ENCODE data around the gene MAK. TPM values are rescaled to one million over a fixed set of nuclear protein-coding genes. Genes with fewer than 3 reads are reported as not detected.
"Not testable (repeated sequence)": the region's sequence is repeated elsewhere in the genome, so short reads cannot be mapped to it uniquely, and the experiment has no call there.

The MAK gene
- total RNA-seq, 1 experiment from 2014 or later, result not detected

DNA sequence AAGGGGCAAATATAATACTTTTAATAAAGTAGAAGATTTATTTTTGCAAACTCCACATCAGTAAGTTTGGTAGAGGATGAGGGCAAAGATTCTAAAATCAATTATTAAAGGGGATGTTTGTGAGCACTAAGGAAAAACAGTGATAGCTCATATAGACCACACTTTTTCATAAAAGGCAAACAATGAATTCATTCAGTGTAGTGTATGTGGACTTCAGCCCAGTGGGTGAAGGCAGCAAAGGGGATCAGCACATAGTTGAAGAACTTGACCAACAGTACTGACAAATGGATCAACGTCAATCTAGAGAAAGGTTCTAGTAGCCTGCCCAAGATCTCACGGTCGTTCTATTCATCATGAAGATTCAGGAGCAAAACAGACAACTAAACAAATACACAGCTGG, 45.3 kb downstream of the MAK start:
- peaks cover 16% of the 10 kb centered on the region for H3K4me1 ChIP-seq (replicated peaks)
- no peaks in the 10 kb centered on the region; the same call in 1 of the 2 replicates for H3K36me3 ChIP-seq
- no peaks in the 10 kb centered on the region; the same call in 1 of the 2 replicates for H3K9me3 ChIP-seq (replicated peaks)
- H3K27me3 ChIP-seq (replicated peaks), result no peaks in the 10 kb centered on the region
- no peak for DNase-seq (ENCODE audit: low read depth in 1 of 2, low spot score in 2 of 2)
- no peak overlapping the region for H3K4me3 ChIP-seq
- H3K27ac ChIP-seq, result no peak overlapping the region

DNA sequence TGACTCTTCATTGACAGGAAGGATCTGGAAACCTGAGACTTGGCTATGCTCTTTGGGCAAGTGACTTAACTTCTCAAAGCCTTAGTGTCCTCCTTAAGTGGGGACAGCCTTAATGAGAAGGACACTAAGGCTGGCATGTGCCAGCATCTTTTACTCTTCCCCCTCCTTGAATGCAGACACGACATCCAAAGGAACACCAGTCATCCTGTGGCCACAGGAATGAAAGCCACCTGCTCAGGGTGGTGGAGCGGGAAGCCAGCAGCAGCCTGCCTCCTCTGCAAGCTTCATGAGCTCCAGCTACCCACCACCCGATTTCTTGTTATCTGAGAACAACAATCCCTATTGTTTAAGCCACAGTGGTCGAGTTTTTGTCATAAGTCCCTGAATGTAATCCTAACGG, 46.2 kb downstream of the MAK start:
- no peak overlapping the region for H3K27ac ChIP-seq
- no peak for DNase-seq (ENCODE audit: low read depth in 1 of 2, low spot score in 2 of 2)
- H3K27me3 ChIP-seq (replicated peaks), result no peaks in the 10 kb centered on the region
- peaks cover 16% of the 10 kb centered on the region for H3K4me1 ChIP-seq (replicated peaks)
- no peaks in the 10 kb centered on the region; the same call in 1 of the 2 replicates for H3K9me3 ChIP-seq (replicated peaks)
- no peak overlapping the region for H3K4me3 ChIP-seq
- H3K36me3 ChIP-seq, result no peaks in the 10 kb centered on the region; the same call in 1 of the 2 replicates

DNA sequence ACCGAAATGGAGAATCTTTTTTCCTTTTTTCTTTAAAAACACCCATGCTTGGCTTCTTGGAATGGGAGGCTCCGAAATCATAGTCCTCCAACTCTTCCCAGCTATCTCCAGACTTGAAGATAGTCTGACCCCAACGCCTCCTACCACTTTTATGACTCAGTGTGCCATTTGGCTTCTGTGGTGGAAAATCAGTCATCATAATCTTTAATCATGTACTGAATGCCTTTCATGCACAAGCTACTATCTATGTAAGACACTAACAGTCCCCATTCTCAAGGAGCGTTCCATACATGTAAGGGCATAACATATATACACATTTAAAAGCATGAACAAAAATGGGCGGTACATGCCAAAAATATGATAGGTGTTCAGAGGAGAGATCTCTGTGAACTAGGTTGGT, 46.7 kb downstream of the MAK start:
- Histone ChIP-seq H3K4me3 (no peak overlapping the region), H3K4me1 (replicated peaks) (peaks cover 16% of the 10 kb centered on the region), H3K27ac (no peak overlapping the region), H3K27me3 (replicated peaks) (no peaks in the 10 kb centered on the region), H3K36me3 (no peaks in the 10 kb centered on the region; the same call in 1 of the 2 replicates), H3K9me3 (replicated peaks) (no peaks in the 10 kb centered on the region; the same call in 1 of the 2 replicates)
- DNase-seq (ENCODE audit: low read depth in 1 of 2, low spot score in 2 of 2), result no peak

DNA sequence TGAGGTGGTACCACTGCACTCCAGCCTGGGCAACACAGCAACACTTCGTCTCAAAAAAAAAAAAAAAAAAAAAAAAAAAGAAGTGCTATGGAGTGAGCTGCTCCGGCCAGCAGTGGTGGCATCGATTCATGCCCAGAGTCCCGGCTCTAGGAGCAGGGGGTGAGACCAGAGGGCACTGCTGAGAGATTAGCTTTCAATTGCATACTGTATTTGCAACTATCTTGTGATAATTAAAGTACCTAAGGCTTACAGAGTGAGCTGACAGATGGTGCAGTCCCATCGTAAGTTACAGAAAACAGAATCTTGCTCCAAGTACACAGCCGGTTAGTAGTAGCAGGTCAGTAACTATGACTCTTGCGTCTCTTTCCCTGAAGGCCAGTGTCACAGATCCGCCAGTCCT, 59.3 kb downstream of the MAK start:
- no peaks in the 10 kb centered on the region for H3K27me3 ChIP-seq (replicated peaks)
- H3K36me3 ChIP-seq, result peaks cover 12% of the 10 kb centered on the region
- DNase-seq (ENCODE audit: low read depth in 1 of 2, low spot score in 2 of 2), result no peak
- H3K4me1 ChIP-seq (replicated peaks), result no peaks in the 10 kb centered on the region
- H3K27ac ChIP-seq, result no peak overlapping the region
- no peaks in the 10 kb centered on the region for H3K9me3 ChIP-seq (replicated peaks)
- H3K4me3 ChIP-seq, result no peak overlapping the region

GRCh38 chr6:10778230-10778629, 60.1 kb downstream of the MAK start:
- Histone ChIP-seq H3K27ac (no peak overlapping the region), H3K9me3 (replicated peaks) (no peaks in the 10 kb centered on the region), H3K4me1 (replicated peaks) (no peaks in the 10 kb centered on the region), H3K36me3 (peaks cover 12% of the 10 kb centered on the region), H3K4me3 (no peak overlapping the region), H3K27me3 (replicated peaks) (no peaks in the 10 kb centered on the region)
- no peak for DNase-seq (ENCODE audit: low read depth in 1 of 2, low spot score in 2 of 2)

GRCh38 chr6:10771371-10771894, 66.9 kb downstream of the MAK start:
- peaks cover 14% of the 10 kb centered on the region for H3K36me3 ChIP-seq
- H3K9me3 ChIP-seq (replicated peaks), result no peaks in the 10 kb centered on the region
- no peak for DNase-seq (ENCODE audit: low read depth in 1 of 2, low spot score in 2 of 2)
- no peaks in the 10 kb centered on the region for H3K27me3 ChIP-seq (replicated peaks)
- H3K4me1 ChIP-seq (replicated peaks), result no peaks in the 10 kb centered on the region
- no peak overlapping the region for H3K27ac ChIP-seq
- H3K4me3 ChIP-seq, result no peak overlapping the region

DNA sequence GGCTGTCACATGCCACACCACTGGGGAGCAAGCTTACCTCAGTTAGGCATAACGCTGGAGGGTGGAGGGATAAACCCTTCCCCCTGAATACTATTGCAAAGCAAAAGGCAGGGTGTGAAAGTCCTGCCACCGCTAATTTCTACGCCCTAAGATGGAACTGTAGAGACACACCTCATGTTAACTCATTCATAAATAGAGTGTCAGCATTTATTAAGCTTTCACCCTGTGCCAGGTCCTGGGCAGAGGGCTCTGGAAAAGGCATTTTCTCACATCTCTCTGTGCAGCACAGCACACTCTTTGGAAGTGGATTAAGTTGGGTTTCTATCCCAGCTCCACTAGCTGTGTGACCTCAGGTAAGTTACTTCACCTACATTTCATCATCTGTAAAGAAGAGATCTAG, 68.9 kb downstream of the MAK start:
- DNase-seq (ENCODE audit: low read depth in 1 of 2, low spot score in 2 of 2), result no peak
- Histone ChIP-seq H3K4me3 (no peak overlapping the region), H3K27me3 (replicated peaks) (no peaks in the 10 kb centered on the region), H3K36me3 (peaks cover 9% of the 10 kb centered on the region), H3K27ac (no peak overlapping the region), H3K9me3 (replicated peaks) (no peaks in the 10 kb centered on the region), H3K4me1 (replicated peaks) (no peaks in the 10 kb centered on the region)

DNA sequence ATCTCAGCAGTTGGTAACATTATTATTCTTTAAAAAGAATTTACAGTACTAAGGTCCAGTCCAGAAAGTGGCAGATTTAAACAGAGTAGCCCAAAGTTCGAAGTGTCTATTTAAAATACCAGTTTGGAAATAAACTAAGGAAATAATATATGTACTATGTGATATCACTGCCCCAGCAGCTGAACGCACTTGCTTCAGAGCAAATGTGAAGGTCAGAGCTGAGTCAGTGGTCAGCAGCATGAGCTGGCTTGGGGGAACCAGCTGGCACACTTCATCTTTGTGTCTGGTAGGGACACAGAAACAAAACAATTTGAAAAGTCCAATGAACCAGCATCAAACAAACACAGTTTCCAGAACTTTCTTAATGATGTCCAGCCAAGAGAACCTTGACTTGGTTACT, 75.3 kb downstream of the MAK start:
- no peaks in the 10 kb centered on the region for H3K27me3 ChIP-seq (replicated peaks)
- H3K4me1 ChIP-seq (replicated peaks), result peaks cover 25% of the 10 kb centered on the region
- H3K4me3 ChIP-seq, result no peak overlapping the region
- no peaks in the 10 kb centered on the region for H3K9me3 ChIP-seq (replicated peaks)
- DNase-seq (ENCODE audit: low read depth in 1 of 2, low spot score in 2 of 2), result no peak
- peaks cover 34% of the 10 kb centered on the region for H3K36me3 ChIP-seq
- no peak overlapping the region for H3K27ac ChIP-seq

- peaks cover 60% of the 10 kb centered on the region for H3K36me3 ChIP-seq
- peaks cover 27% of the 10 kb centered on the region for H3K4me1 ChIP-seq (replicated peaks)
- H3K4me3 ChIP-seq, result no peak overlapping the region
- H3K9me3 ChIP-seq (replicated peaks), result no peaks in the 10 kb centered on the region
- DNase-seq (ENCODE audit: low read depth in 1 of 2, low spot score in 2 of 2), result peak; percentile 55 to 68
- H3K27me3 ChIP-seq (replicated peaks), result no peaks in the 10 kb centered on the region
- H3K27ac ChIP-seq, result peak overlapping the region; percentile 30
Observed at GRCh38 chr6:10759884-10760329, 78.4 kb downstream of the MAK start.

GRCh38 chr6:10759312-10759839, 79.0 kb downstream of the MAK start:
- H3K4me1 ChIP-seq (replicated peaks), result peaks cover 27% of the 10 kb centered on the region

DNA sequence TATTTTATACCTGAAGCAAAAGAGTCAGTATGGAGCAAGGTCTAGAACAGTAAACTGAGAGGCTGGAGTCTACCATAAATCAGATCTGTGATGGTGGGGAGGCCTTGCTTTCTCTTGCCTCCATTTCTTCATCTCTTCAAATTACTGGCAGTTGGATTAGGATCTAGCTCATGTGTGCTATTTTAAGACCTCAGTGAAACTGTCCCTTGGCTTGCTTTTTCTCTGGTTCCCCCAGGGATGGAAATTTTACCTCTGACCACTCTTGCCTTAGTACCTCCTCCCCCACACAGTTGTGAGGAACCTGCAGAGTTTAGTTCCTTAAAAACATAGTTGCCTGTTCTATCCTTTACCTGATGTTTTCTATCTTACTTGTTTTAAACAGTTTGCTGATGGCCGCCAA, 82.3 kb downstream of the MAK start:
- Histone ChIP-seq H3K27me3 (replicated peaks) (no peaks in the 10 kb centered on the region), H3K4me3 (no peak overlapping the region), H3K4me1 (replicated peaks) (peaks cover 27% of the 10 kb centered on the region), H3K9me3 (replicated peaks) (no peaks in the 10 kb centered on the region), H3K27ac (no peak overlapping the region), H3K36me3 (peaks cover 77% of the 10 kb centered on the region)
- DNase-seq (ENCODE audit: low read depth in 1 of 2, low spot score in 2 of 2), result no peak

More at GRCh38 chr6:10759312-10759839, 79.0 kb downstream of the MAK start:
- DNase-seq (ENCODE audit: low read depth in 1 of 2, low spot score in 2 of 2), result peak; percentile 83 to 91
- H3K27me3 ChIP-seq (replicated peaks), result no peaks in the 10 kb centered on the region
- no peak overlapping the region for H3K4me3 ChIP-seq
- no peaks in the 10 kb centered on the region for H3K9me3 ChIP-seq (replicated peaks)
- H3K27ac ChIP-seq, result peak overlapping the region; percentile 70
- H3K36me3 ChIP-seq, result peaks cover 65% of the 10 kb centered on the region

GRCh38 chr6:10751757-10752156, 86.6 kb downstream of the MAK start:
- H3K27me3 ChIP-seq (replicated peaks); H3K4me3 ChIP-seq; DNase-seq (ENCODE audit: low read depth in 1 of 2, low spot score in 2 of 2); H3K9me3 ChIP-seq (replicated peaks); H3K27ac ChIP-seq: not testable (repeated sequence)
- Histone ChIP-seq H3K4me1 (replicated peaks) (peaks cover 16% of the 10 kb centered on the region), H3K36me3 (peaks cover 74% of the 10 kb centered on the region)

DNA sequence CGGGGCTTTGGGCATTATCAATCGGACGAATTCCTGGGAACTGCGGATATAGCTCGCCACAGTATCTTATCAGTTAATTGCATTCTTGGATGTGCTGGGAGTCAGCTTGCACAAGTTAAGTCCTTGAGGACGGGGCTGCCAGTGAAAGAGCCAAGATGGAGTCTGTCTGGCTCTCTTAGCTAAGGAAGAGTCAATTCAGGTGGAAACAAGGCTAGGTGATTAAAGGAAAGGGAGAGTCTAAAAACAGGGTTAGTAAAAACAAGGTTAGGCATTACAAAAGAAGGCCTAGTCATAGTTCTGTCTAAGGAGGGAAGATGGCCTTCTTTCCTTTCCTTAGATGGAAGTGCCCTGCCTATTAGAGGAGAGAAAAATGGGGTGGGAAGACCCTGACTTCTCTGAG, 87.8 kb downstream of the MAK start:
- peaks cover 16% of the 10 kb centered on the region for H3K4me1 ChIP-seq (replicated peaks)
- H3K36me3 ChIP-seq, result peaks cover 66% of the 10 kb centered on the region
- not testable (repeated sequence) for H3K27ac ChIP-seq; H3K27me3 ChIP-seq (replicated peaks); H3K4me3 ChIP-seq; DNase-seq (ENCODE audit: low read depth in 1 of 2, low spot score in 2 of 2); H3K9me3 ChIP-seq (replicated peaks)

GRCh38 chr6:10749734-10750133, 88.6 kb downstream of the MAK start:
- Histone ChIP-seq H3K9me3 (replicated peaks) (no peaks in the 10 kb centered on the region), H3K4me1 (replicated peaks) (peaks cover 16% of the 10 kb centered on the region), H3K36me3 (peaks cover 58% of the 10 kb centered on the region), H3K27me3 (replicated peaks) (no peaks in the 10 kb centered on the region), H3K27ac (no peak overlapping the region), H3K4me3 (no peak overlapping the region)
- no peak for DNase-seq (ENCODE audit: low read depth in 1 of 2, low spot score in 2 of 2)
